GM18502 (cell line): ENCODE results near the gene CPA1.

Experiments
- ATAC-seq: cut with Tn5 transposase; IDR thresholded peaks from one replicate; pipeline ENCODE4 v1.9.1; 2021; ENCODE audit warnings: mild to moderate bottlenecking; ENCODE audit not compliant: unreplicated experiment, poor library complexity

The CPA1 gene

GRCh38 chr7:130393841-130394411 lies 13.6 kb downstream of the CPA1 start:
- ATAC-seq, result no peak

DNA sequence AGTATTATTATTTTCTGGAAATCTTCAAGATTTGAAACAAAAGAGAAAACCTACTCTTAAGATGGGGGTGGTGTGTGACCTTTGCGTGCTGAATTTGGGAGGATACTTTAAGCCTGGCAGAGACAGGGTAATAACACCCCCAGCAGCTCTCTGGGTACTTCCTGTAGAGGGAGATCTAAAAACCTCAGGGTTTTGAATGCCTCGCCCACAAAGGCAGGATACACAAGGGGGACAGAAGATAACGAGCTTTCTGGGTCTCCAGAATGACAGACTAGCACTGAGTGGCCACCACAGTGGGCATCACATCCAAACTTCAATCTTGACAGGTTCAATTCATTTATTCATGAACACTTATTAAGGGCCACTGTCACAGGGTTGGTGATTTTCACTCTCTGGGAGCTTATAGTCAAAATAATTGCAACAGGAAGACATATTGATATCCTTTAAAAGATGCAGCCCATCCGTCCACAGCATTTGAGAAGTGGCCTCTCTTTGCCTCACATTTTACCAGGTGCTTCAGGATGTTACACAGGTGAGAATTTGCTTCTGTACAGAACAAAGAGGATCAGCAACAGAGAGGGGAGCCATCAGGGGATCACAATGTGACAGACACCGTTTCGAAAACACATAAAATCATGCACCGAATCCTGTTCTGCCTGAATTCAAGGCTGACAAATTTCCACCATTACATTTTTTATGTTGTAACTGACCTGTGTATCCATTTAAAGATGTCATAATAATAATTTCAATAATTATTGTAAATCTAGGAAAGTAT lies 14.3 kb downstream of the CPA1 start:
- no peak for ATAC-seq

DNA sequence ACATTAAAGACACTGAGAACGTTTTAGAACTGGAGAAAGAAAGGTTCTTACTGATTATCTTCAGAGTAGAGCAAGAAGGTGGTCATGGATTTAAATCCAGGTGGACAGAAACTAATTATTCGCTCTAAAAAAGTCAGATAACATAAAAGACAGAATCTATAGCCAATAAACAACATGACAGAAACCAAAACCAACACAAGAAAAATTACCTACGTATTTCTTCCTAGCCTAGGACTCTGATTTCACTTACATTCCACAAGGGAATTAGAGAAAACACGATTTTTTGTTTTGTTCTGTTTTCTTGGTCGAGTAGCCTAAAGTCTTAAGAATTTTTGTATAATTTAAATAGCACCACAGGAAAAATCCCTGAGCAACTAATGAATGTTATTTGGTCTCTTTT lies 15.1 kb downstream of the CPA1 start:
- ATAC-seq, result no peak

GRCh38 chr7:130396109-130396508 lies 15.8 kb downstream of the CPA1 start:
- ATAC-seq, result no peak

DNA sequence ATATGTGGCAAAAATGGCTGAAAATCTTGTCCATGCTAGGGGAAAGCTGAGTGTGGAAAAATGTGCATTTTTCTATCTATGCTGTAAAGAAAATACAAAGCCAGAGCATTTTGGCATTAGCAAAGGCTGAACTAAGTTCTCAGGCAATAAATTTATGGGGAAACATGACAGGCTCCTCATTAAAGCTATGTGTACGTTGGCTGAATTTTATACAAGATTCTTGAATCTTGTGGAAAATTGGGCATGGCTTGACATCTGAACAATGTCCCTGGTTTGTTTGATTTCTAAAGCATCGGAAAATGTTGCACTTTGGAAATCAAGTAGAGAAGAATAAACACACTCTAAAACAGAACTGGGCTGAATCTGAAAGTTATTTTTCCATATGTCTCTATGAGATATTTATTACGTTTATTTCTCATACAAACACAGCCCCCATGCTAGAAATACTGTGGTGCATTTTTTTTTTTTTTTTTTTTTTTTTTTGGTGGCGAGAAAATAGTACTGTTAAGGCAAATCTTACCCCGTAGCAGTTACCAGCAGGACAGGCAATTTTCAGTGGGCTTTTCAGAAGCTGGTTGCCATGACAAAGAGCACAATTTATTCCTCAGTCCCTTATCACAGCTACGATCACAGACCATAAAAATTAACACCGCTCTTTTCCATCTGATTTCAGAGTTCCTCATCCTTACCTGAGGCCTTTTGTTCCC lies 16.9 kb downstream of the CPA1 start:
- no peak for ATAC-seq

DNA sequence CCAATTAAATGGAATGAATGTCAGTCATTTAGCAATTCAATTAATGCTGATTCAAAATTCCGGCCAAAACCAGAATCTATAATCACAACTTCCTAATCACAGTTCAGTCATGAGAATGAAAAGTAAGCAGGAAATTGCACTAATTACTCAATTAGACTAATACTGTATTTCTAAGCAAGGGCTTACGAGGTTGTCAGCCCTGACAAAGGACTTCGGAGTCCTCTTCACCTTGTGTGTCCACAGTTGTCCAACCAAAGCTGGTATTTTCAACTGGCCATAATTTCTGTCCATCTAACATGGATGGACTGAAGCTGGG lies 17.4 kb downstream of the CPA1 start:
- ATAC-seq, result no peak

DNA sequence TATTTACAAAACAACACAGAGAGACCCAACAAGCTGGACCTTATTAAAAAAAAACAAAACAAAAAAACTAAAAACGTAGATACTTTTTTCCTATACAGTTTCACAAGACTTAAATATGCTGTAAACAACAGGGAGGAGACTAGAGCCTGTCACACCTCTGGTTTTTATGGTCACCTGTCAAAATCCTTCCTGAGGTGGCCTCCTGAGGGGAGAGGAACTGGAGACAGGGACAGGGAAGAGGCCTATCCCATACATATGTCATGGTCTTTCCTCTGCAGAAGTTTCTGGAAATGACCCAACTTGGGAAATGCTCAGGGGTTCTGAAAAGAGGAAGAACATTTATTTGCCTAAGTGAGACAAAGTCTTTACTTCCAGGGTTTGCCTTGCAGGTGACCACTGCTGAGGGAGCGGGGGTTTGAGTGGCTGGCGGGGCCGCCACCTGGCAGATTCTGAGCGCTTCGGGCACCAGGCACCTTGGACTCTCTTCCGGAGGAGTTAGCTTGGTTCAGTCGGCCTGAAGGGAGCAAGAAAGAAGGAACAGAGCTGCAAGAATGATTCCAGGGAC lies 18.3 kb downstream of the CPA1 start:
- no peak for ATAC-seq

DNA sequence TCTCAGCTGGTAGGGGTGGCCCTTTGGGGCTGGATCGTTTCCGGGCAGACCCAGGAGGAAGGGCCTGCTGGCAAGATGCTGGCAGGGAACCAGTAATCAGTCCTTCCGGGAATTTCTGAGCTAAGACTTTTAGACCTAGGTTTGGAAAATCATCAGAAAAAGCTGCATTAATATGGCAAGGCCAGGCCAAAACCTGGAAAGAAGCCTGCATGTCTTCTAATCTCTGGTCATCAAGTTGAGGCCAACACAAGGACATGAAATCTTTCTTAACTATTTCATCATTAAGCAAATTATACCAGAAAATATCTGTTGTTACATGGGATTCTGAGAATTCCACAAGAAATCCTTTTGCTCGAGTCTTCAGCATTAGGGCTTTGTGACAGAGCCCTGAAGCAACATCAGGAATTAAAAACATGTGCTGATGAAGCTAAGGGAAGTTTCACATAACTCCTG lies 19.9 kb downstream of the CPA1 start:
- ATAC-seq, result no peak

GRCh38 chr7:130401101-130401500 lies 20.8 kb downstream of the CPA1 start:
- ATAC-seq, result no peak

DNA sequence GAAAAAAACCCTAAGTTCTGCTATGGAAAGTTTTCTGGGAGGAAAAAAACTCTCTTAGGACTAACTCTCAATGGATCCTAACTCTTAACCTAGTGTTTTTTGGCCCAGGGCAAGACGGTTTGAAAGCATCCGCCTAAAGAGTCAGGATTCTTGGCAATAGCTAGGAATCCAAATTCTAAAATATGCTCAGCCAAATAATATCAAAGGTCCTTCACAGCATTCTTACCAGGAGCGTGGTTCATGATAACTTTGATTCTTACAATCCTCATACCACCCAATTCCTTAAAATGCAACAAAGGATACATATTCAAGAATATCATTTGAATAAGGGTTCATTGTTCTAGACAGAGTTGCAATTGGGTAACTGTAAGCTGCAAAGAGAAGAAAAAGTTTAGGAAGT lies 21.3 kb downstream of the CPA1 start:
- no peak for ATAC-seq

- ATAC-seq, result no peak
Measured at GRCh38 chr7:130405003-130405402, 24.7 kb downstream of the CPA1 start.

DNA sequence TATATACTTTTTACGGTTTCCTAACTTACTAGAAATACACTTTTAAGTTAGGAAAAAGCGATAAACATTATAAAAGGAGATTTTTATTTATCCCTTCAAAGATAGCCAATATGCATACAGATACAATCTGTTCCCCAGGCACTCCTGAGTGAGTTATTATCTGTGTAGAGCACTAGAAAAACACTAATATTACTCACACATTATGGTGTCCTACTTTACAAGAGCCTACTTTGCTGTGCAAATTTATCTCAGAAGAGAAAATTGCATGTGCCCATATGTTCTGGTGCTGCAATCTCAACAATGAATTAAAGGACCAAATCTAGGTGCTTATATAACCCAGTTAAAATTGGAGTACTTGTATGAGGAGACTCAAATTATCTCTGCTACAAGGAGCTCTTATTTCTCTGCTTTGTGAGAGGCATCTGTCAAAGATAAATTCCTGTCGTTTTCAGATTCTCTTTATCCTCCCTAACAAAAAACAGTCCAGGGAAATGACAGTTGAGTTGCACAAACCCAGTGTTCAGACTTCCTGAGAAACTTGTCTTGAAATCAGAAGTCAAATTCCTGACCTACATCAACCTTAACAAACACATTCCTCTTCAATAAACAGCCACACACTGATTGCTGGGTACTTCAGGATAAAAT lies 28.9 kb downstream of the CPA1 start:
- no peak for ATAC-seq

- ATAC-seq, result no peak
Measured at GRCh38 chr7:130409712-130410072, 29.4 kb downstream of the CPA1 start.

DNA sequence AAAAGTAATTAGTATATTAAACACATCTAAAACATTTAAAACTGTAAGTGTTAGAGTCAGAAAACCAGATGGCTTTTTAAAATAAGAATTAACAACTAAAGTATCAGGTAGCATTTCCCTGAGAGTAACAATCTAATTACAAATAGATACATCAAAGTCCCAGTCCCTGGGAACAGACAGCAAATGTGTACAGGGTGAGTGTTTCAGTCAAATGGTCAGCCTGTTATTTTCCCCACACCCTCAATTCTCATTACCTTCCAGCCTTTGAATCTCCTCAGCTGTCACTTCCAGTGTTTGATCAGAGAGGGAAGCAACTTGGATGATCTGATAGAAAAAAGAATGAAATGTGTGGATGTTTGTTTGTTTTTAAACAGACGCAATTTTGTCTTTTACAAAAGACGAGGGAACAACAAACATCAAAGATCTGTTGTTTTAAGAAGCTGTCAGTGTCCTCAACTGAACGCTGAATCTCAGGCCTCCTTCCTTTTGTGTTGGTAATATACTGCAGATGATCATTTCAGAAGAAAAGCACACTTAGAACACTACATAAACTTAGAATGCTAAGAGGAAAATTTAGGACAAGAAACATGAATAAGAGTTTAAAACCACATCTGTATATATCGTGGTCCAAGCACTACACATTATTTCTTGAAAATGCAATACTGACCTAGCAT lies 30.7 kb downstream of the CPA1 start:
- no peak for ATAC-seq

DNA sequence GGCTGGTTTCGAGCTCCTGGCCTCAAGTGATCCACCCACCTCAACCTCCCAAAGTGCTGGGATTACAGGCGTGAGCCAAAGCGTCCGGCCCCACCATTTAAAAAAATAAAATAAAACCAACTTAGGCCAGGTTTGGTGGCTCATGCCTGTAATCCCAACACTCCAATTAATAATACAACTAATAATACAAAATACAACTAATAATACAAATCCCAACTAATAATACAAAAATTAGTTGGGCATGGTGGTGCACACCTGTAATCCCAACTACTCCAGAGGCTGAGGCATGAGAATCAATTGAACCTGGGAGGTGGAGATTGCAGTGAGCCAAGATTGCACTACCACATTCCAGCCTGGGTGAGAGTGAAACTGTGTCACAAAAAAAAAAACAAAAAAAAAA lies 32.9 kb downstream of the CPA1 start:
- no peak for ATAC-seq

- no peak for ATAC-seq
Measured at GRCh38 chr7:130415006-130415405, 34.7 kb downstream of the CPA1 start.

DNA sequence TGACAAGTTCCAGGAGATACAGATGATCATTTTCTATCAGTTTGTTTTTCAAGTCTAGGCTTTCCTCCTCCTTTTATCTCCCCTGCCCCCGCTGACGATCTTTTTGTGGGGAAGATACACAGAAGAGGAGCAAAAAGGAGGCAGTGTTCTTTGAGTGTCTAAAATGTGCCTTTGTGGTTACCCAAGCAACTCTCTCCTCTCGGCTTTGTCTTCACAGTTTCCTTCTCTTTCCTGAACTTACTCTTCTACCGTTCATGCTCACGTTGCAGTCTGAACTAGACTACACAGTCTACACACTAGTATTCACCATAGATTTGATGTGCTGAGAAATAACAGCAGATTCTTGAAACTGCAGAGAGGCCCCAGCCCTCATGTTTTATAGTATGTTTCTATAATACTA lies 36.9 kb downstream of the CPA1 start:
- ATAC-seq, result no peak

- no peak for ATAC-seq
Measured at GRCh38 chr7:130418306-130418705, 38.0 kb downstream of the CPA1 start.

GRCh38 chr7:130419658-130420057 lies 39.4 kb downstream of the CPA1 start:
- no peak for ATAC-seq

DNA sequence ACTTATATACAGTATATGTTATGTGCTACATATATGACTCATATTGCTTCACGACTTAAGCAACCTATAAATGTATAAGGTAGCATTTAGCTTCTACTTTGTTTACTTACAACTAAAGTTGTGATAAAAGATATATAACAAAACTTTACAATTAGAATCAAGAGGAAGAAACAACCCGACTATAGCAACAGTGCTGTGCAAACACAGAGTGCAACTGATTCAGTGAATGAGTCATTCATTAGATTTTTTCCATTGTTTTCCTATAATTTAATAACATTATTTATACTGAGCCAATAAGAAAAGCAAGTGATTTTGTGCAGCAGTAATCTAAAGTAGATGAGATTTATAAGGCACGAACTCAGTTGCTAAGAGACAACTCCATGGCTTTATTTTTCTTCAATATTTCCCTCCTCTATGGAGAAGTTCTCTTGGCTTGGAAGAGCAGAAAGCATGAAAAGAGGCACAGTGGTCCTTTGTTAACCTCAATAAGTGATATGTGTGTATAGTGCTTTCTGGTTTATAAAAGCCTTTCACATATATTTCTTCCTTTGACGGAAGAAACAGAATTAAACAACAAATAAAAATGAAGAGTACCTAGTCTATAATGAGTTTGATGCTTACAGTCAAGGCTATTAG lies 40.8 kb downstream of the CPA1 start:
- ATAC-seq, result no peak
